Psoas muscle (tissue), 8 donors: ENCODE measurements around the gene ZSCAN22. TPM values are rescaled to one million over a fixed set of nuclear protein-coding genes. Genes with fewer than 3 reads are reported as not detected.

ENCODE experiments used
- ATAC-seq, 4 donors: fragments of 200-7000 bp; cut with Tn5 transposase; one replicate each; pipeline ENCODE4 v1.9.1; 2020; ENCODE audit warnings: moderate library complexity in 3 of 4, mild to moderate bottlenecking in 2 of 4
- DNase-seq, 2 donors: peaks; one replicate each; pipeline ENCODE4 v3.0.0-alpha.2; 2020
- H3K27ac ChIP-seq: fragments of 200-600 bp; one replicate; pipeline ENCODE4 v1.8.0; 2022
- H3K27me3 ChIP-seq, 3 donors: fragments of 200-600 bp in 1 of 3; one replicate each; pipeline versions ENCODE4 v1.6.1 to v1.8.0; 2013 to 2022; ENCODE audit warnings: low read length in 2 of 3, mild to moderate bottlenecking in 2 of 3, moderate library complexity in 1 of 3; ENCODE audit not compliant: insufficient read depth in 3 of 3
- H3K36me3 ChIP-seq, 2 donors: fragments of 200-600 bp in 1 of 2; one replicate each; pipeline versions ENCODE4 v1.6.1 to v1.8.0; 2013 to 2022; ENCODE audit warnings: low read depth in 1 of 2, mild to moderate bottlenecking in 1 of 2, moderate library complexity in 1 of 2; ENCODE audit not compliant: insufficient read depth in 1 of 2
- H3K4me1 ChIP-seq: fragments of 200-600 bp; one replicate; pipeline ENCODE4 v1.8.0; 2022
- H3K4me3 ChIP-seq: fragments of 200-600 bp; one replicate; pipeline ENCODE4 v1.8.0; 2022; ENCODE audit warnings: mild to moderate bottlenecking
- H3K9me3 ChIP-seq: fragments of 200-600 bp; one replicate; pipeline ENCODE4 v1.8.0; 2022
- WGBS, 3 donors: extraction: QIAGEN DNeasy Blood & Tissue Kit; methylation state at CpG; one replicate each; pipeline versions ENCODE4 v1.1.6 to v1.1.7; 2013; 5-methylcytosine and 5-hydroxymethylcytosine counted together
- intact Hi-C, 2 donors: fragments of 100-400 bp; cut with DNase I; formaldehyde crosslinking; loops; one replicate each; pipeline versions ENCODE4 v1.11.0 to v1.14.2; 2022
- polyA plus RNA-seq, 3 donors: library from polyadenylated mRNA; stranded (reverse); fragments of 200-250 nt; gene quantifications; one replicate each; pipeline ENCODE4 v1.2.3, GENCODE V29; 2013
- total RNA-seq, 4 donors: library from RNA; stranded (reverse); fragmentation: NEBNext Ultra II Directional in 2 of 4; extraction: Animal tissue kit (Norgen Biotek cat#: 25700) in 2 of 4; gene quantifications; one replicate each; pipeline versions ENCODE4 v1.2.1 to v1.2.4, GENCODE V29; 2021 to 2023
- TF ChIP-seq, protein P1 (sequence below): fragments of 200-600 bp; IDR thresholded peaks from one replicate; pipeline ENCODE4 v1.8.0; 2022; ENCODE audit warnings: antibody characterized with exemption
- donor health status: healthy with polysubstance abuse.
- donor health status: DM: no; HTN: no; CAD: no; lungs with moderate emphysema.
- donor health status: Bipolar disorder and iron deficiency.
- donor health status: healthy.
- donor health status: DM: yes; HTN: yes; CAD: no.
- donor health status: DM: no; HTN: no; CAD: no.
- donor health status: DM: no; HTN: no; CAD: no.
- donor health status: DM: yes; HTN: yes; CAD: no.

ZSCAN22 gene
- total and polyA plus RNA-seq, 7 donors: 1.1 to 3.1 (median 2.0) TPM

DNA sequence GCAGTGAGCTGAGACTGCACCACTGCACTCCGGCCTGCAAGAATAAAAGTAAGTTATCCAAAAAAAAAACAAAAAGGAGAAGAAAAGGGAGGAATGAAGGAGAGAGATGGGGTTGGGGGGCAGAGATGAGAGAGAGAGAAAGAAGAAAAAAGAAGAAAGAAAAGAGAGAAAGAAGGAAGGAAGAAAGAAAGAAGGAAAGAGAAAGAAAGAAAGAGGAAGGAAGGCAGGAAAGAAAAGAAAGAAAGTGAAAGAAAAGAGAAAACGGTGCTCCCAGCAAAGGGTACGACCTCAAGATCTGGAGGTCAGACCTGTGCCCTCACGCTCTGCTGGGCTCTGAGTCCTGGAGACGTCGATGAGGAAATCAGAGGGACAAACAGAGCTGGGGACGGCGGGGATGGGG lies 22.8 kb downstream of the ZSCAN22 start:
- Histone ChIP-seq H3K4me1 (no peaks in the 10 kb centered on the region), H3K9me3 (no peaks in the 10 kb centered on the region), H3K4me3 (no peak overlapping the region), H3K36me3 (no peaks in the 10 kb centered on the region), H3K27ac (no peak overlapping the region), H3K27me3 (peaks cover 0 to 38% (median 11%) of the 10 kb centered on the region in 3 donors)
- intact Hi-C loops: no loop called here
- 60 to 69% (median 64%) methylated on average over 8 of the region's 8 CpGs for WGBS, 3 donors
- TF ChIP-seq, protein P1, sequence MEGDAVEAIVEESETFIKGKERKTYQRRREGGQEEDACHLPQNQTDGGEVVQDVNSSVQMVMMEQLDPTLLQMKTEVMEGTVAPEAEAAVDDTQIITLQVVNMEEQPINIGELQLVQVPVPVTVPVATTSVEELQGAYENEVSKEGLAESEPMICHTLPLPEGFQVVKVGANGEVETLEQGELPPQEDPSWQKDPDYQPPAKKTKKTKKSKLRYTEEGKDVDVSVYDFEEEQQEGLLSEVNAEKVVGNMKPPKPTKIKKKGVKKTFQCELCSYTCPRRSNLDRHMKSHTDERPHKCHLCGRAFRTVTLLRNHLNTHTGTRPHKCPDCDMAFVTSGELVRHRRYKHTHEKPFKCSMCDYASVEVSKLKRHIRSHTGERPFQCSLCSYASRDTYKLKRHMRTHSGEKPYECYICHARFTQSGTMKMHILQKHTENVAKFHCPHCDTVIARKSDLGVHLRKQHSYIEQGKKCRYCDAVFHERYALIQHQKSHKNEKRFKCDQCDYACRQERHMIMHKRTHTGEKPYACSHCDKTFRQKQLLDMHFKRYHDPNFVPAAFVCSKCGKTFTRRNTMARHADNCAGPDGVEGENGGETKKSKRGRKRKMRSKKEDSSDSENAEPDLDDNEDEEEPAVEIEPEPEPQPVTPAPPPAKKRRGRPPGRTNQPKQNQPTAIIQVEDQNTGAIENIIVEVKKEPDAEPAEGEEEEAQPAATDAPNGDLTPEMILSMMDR: no peak
- ATAC-seq: no peak
- no peak for DNase-seq

DNA sequence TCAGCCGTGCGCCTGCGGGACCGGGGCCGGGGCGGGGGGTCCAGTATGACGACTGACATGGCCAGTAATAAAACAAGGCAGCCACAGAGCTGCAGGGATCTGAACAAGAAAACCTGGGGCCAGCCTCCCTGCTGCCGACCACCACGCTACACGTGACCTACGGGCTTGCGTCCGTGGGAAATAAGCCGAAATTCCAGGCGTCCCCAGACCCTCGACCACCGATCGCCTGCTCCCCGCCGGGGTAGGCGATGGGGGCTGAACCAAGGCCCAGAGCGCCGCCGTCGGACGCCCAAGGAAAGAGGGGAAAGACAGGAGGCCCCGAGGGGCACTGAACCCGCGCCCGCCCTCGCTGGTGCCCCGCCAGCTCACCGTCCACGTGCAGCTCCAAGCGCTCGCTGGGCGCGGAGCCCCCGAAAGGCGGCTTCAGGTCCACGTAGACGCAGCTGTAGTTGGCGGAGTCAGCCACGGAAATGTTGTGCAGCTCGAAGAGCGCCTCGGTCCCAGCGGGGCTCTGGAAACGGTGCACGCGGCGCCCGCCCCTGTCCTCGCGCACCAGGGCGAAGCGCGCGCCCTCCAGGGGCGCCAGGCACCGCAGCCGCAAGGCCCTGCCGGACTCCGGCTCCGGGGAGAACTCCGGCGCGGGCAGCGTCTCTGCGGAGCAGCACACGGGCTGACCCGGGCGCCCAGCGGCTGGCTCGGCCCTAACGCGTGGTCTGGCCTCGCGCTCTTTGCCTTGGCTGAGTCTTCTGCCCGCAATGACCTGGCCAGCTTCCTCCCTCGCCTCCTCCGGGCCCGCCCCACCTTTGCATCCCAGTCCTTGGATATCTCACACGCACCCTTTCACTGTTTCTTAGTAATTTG lies 23.4 kb downstream of the ZSCAN22 start:
- 28 to 56% (median 44%) methylated on average over 76 to 84 of the region's 84 CpGs for WGBS, 3 donors
- H3K9me3 ChIP-seq: no peaks in the 10 kb centered on the region
- no peaks in the 10 kb centered on the region for H3K4me1 ChIP-seq
- no peak overlapping the region for H3K27ac ChIP-seq
- DNase-seq (no peak), ATAC-seq (no peak)
- no peak overlapping the region for H3K4me3 ChIP-seq
- H3K27me3 ChIP-seq: peaks cover 0 to 38% (median 11%) of the 10 kb centered on the region in 3 donors
- intact Hi-C loops: no loop called here
- H3K36me3 ChIP-seq: no peaks in the 10 kb centered on the region
- TF ChIP-seq, protein P1: no peak

DNA sequence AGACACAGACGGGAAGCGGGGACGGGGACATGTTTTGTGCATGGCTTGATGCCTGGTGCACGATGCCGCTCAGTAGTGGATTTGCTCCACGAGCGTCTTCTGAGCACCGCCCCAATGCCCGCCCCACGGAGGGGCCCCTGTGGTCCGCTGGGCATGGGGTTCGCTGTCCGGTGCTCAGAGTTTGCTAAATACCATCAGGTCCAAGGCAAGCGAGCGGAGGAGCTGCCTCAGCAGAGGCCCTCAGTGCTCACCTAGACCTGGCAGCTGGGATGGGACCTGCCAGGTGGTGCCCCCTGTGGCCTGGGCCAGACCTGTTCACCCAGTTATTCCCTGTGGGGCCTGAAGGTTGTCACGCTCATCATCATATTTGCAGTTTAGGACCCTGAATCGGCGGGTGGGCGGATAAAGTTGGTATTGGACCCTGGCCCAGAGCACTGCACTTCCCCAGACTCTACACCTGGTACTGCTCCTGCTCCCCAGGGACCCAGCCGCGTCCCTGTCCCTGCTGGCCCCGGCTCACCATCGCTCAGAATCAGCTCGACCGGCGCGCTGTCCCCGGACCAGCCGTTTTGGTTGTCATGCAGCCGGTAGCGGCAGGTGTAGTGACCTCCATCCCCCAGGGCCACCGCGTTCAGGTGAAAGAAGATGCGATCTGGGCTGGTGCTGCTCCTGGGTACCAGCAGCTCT lies 24.2 kb downstream of the ZSCAN22 start:
- WGBS, 3 donors: 66 to 79% (median 67%) methylated on average over 34 of the region's 34 CpGs
- no peak for DNase-seq

DNA sequence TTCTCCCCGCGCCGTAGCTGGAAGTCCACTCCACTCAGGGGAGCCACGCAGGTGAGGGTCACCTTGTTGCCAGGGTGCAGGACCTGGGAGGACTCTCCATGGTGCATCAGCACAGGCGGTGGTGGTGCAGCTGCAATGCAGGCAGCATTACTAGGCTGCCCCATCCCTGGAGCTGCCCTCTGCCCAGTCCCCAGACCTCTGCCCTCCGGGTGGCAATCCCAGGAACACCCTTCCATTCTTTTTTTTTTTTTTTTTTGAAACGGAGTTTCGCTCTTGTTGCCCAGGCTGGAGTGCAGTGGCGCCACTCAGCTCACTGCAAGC lies 24.7 kb downstream of the ZSCAN22 start:
- intact Hi-C loops: no loop called here
- no peak for ATAC-seq
- TF ChIP-seq, protein P1: no peak
- WGBS, 3 donors: 84 to 90% (median 84%) methylated on average over 7 to 9 of the region's 9 CpGs
- H3K27me3 ChIP-seq: peaks cover 0 to 45% (median 11%) of the 10 kb centered on the region in 3 donors
- H3K9me3 ChIP-seq: no peaks in the 10 kb centered on the region
- no peaks in the 10 kb centered on the region for H3K4me1 ChIP-seq
- no peak overlapping the region for H3K4me3 ChIP-seq
- H3K27ac ChIP-seq: no peak overlapping the region
- no peak for DNase-seq
- no peaks in the 10 kb centered on the region for H3K36me3 ChIP-seq

More for the DNA sequence above, 24.2 kb downstream of the ZSCAN22 start:
- no peaks in the 10 kb centered on the region for H3K9me3 ChIP-seq
- TF ChIP-seq, protein P1: no peak
- H3K27ac ChIP-seq: no peak overlapping the region
- no peak overlapping the region for H3K4me3 ChIP-seq
- no peaks in the 10 kb centered on the region for H3K36me3 ChIP-seq
- no peak for ATAC-seq
- intact Hi-C loops: no loop called here
- H3K4me1 ChIP-seq: no peaks in the 10 kb centered on the region
- peaks cover 0 to 40% (median 11%) of the 10 kb centered on the region in 3 donors for H3K27me3 ChIP-seq
